WERI-Rb-1 (cell line): Measurements from ENCODE around the gene PPM1B.

Source experiments
- DNase-seq: peaks from one replicate; pipeline ENCODE4 v3.0.0-alpha.2; 2020
- H3K27ac ChIP-seq: fragments of 250-450 bp; sonication (Bioruptor Pico); 2 replicates; pipeline ENCODE4 v1.5.1; 2020; ENCODE audit warnings: mild to moderate bottlenecking, moderate library complexity
- H3K27me3 ChIP-seq: fragments of 250-450 bp; sonication (Bioruptor Pico); 2 replicates; pipeline ENCODE4 v1.5.1; 2021; ENCODE audit warnings: mild to moderate bottlenecking, low read depth, moderate library complexity; ENCODE audit not compliant: insufficient read depth, severe bottlenecking
- H3K36me3 ChIP-seq: fragments of 250-450 bp; sonication (Bioruptor Pico); 2 replicates; pipeline ENCODE4 v1.5.1; 2020; ENCODE audit warnings: mild to moderate bottlenecking, moderate library complexity
- H3K4me3 ChIP-seq: 2 replicates; pipeline ENCODE4 v1.5.1; 2011; ENCODE audit warnings: low read depth, mild to moderate bottlenecking, control low read depth, low read length
- H3K9me3 ChIP-seq: fragments of 250-450 bp; sonication (Bioruptor Pico); 2 replicates; pipeline ENCODE4 v1.5.1; 2021; ENCODE audit warnings: mild to moderate bottlenecking, moderate library complexity; ENCODE audit not compliant: severe bottlenecking
- CTCF ChIP-seq: IDR thresholded peaks from 2 replicates; pipeline ENCODE4 v1.5.1; 2011; ENCODE audit warnings: low read depth, mild to moderate bottlenecking, control low read depth, inconsistent platforms, low read length

The PPM1B gene

GRCh38 chr2:44143701-44144100, 25.0 kb upstream of the PPM1B start:
- Histone ChIP-seq H3K27me3 (no peaks in the 10 kb centered on the region), H3K9me3 (no peaks in the 10 kb centered on the region), H3K36me3 (no peaks in the 10 kb centered on the region), H3K27ac (no peak overlapping the region), H3K4me3 (no peak overlapping the region)
- no peak for DNase-seq
- TF ChIP-seq CTCF, result no peak

- DNase-seq, result no peak
- no peaks in the 10 kb centered on the region for H3K9me3 ChIP-seq
- no peak for TF ChIP-seq CTCF
- no peak overlapping the region for H3K4me3 ChIP-seq
- H3K36me3 ChIP-seq, result no peaks in the 10 kb centered on the region; the same call in 1 of the 2 replicates
- no peaks in the 10 kb centered on the region for H3K27me3 ChIP-seq
- no peak overlapping the region for H3K27ac ChIP-seq
These were observed 19.7 kb upstream of the PPM1B start for GRCh38 chr2:44148999-44149398.

- Histone ChIP-seq H3K4me3 (no peak overlapping the region), H3K27ac (no peak overlapping the region), H3K36me3 (no peaks in the 10 kb centered on the region; the same call in 1 of the 2 replicates), H3K27me3 (no peaks in the 10 kb centered on the region), H3K9me3 (no peaks in the 10 kb centered on the region)
- DNase-seq, result no peak
- TF ChIP-seq CTCF, result no peak
These were observed 18.2 kb upstream of the PPM1B start for GRCh38 chr2:44150473-44150872.

GRCh38 chr2:44152865-44153669, 15.6 kb upstream of the PPM1B start:
- TF ChIP-seq CTCF, result no peak
- DNase-seq, result no peak

GRCh38 chr2:44155666-44156446, 12.8 kb upstream of the PPM1B start:
- Histone ChIP-seq H3K27me3 (no peaks in the 10 kb centered on the region), H3K27ac (no peak overlapping the region), H3K9me3 (no peaks in the 10 kb centered on the region), H3K4me3 (no peak overlapping the region), H3K36me3 (no peaks in the 10 kb centered on the region)
- no peak for TF ChIP-seq CTCF
- no peak for DNase-seq

More at GRCh38 chr2:44152865-44153669, 15.6 kb upstream of the PPM1B start:
- no peaks in the 10 kb centered on the region; the same call in 1 of the 2 replicates for H3K36me3 ChIP-seq
- no peaks in the 10 kb centered on the region for H3K9me3 ChIP-seq
- no peak overlapping the region for H3K27ac ChIP-seq
- no peaks in the 10 kb centered on the region for H3K27me3 ChIP-seq
- no peak overlapping the region for H3K4me3 ChIP-seq
